H1 (cell line): ENCODE data around the gene GSDME. TPM values are rescaled to one million over a fixed set of nuclear protein-coding genes. Genes with fewer than 3 reads are reported as not detected.
A peak's percentile ranks its signal among the peaks of the same experiment; 100 is the strongest.

Experiments used
- CTCF ChIA-PET: fragments of 300-600 bp; sonication (Branson Sonifier 250); formaldehyde crosslinking; loops from one replicate; lab custom pipeline; 2021; ENCODE audit not compliant: partially characterized antibody; lab: Charles Lee
- POLR2A ChIA-PET: fragments of 300-600 bp; sonication (Branson Sonifier 250); formaldehyde crosslinking; loops from one replicate; lab custom pipeline; 2021; ENCODE audit warnings: inconsistent platforms; ENCODE audit not compliant: partially characterized antibody; lab: Charles Lee
- DNase-seq, 2 experiments: peaks; one replicate each; pipeline versions ENCODE4 v3.0.0 to v3.0.0-alpha.2; 2010 to 2022; ENCODE audit warnings: low spot score in 2 of 2, low read depth in 1 of 2, mixed read lengths in 1 of 2
- FAIRE-seq: peaks from 2 replicates; lab custom pipeline; 2011; peaks lifted over from hg19 to GRCh38; lab: Jason Lieb, UNC
- H2AFZ ChIP-seq: 2 replicates; pipeline ENCODE4 v1.8.1; 2012; ENCODE audit warnings: low read length, inconsistent platforms
- H2AK5ac ChIP-seq: 2 replicates; pipeline ENCODE4 v1.6.1; 2013; ENCODE audit warnings: low read depth, low read length
- H2BK120ac ChIP-seq: replicated peaks from 2 replicates; pipeline ENCODE3; 2013; ENCODE audit warnings: low read depth, low read length, inconsistent platforms
- H2BK12ac ChIP-seq: 2 replicates; pipeline ENCODE4 v1.6.1; 2013; ENCODE audit warnings: low read depth, low read length
- H2BK15ac ChIP-seq: 2 replicates; pipeline ENCODE4 v1.6.1; 2013; ENCODE audit warnings: low read length
- H2BK20ac ChIP-seq: 2 replicates; pipeline ENCODE4 v1.6.1; 2013; ENCODE audit warnings: low read length
- H2BK5ac ChIP-seq: 2 replicates; pipeline ENCODE4 v1.6.1; 2013; ENCODE audit warnings: low read depth, low read length
- H3K14ac ChIP-seq: 2 replicates; pipeline ENCODE4 v1.6.1; 2013; ENCODE audit warnings: inconsistent platforms; ENCODE audit not compliant: insufficient read length
- H3K18ac ChIP-seq: 2 replicates; pipeline ENCODE4 v1.6.1; 2013; ENCODE audit warnings: low read length; ENCODE audit errors: extremely low read depth
- H3K23ac ChIP-seq: 2 replicates; pipeline ENCODE4 v1.6.1; 2013; ENCODE audit warnings: inconsistent platforms; ENCODE audit not compliant: insufficient read length
- H3K23me2 ChIP-seq: 2 replicates; pipeline ENCODE4 v1.6.1; 2013; ENCODE audit warnings: low read depth, low read length
- H3K27ac ChIP-seq: 2 replicates; pipeline ENCODE4 v1.6.1; 2011; ENCODE audit warnings: low read depth, low read length, inconsistent platforms
- H3K27me3 ChIP-seq, 4 experiments: replicated peaks in 1 of 4; 1 replicate in 1 of 4; 2 replicates in 3 of 4; pipeline versions ENCODE4 v1.6.1 to v1.8.1; 2011 to 2013; ENCODE audit warnings: low read length in 3 of 4, mild to moderate bottlenecking in 3 of 4, inconsistent platforms in 2 of 4, mixed read lengths in 2 of 4, moderate library complexity in 1 of 4; ENCODE audit not compliant: control insufficient read depth in 3 of 4, insufficient read depth in 3 of 4; ENCODE audit errors: extremely low read depth in 1 of 4
- H3K36me3 ChIP-seq, 4 experiments: 2 replicates each; pipeline versions ENCODE4 v1.6.1 to v1.8.1; 2011 to 2013; ENCODE audit warnings: mild to moderate bottlenecking in 4 of 4, low read length in 3 of 4, moderate library complexity in 2 of 4, control low read depth in 1 of 4, inconsistent platforms in 1 of 4; ENCODE audit not compliant: insufficient read depth in 4 of 4, control insufficient read depth in 2 of 4
- H3K4ac ChIP-seq: replicated peaks from 2 replicates; pipeline ENCODE3; 2013; ENCODE audit warnings: low read length, low read depth, mixed read lengths, inconsistent platforms; ENCODE audit not compliant: insufficient read length
- H3K4me1 ChIP-seq, 4 experiments: replicated peaks in 1 of 4; 1 replicate in 1 of 4; 2 replicates in 3 of 4; pipeline versions ENCODE4 v1.6.1 to v1.8.1; 2011 to 2013; ENCODE audit warnings: low read length in 3 of 4, inconsistent platforms in 2 of 4, mixed read lengths in 1 of 4; ENCODE audit not compliant: insufficient read depth in 4 of 4, control insufficient read depth in 3 of 4
- H3K4me2 ChIP-seq, 2 experiments: 2 replicates each; pipeline versions ENCODE4 v1.6.1 to v1.8.1; 2011 to 2013; ENCODE audit warnings: low read depth in 2 of 2, low read length in 2 of 2, control low read depth in 1 of 2, inconsistent platforms in 1 of 2, mild to moderate bottlenecking in 1 of 2; ENCODE audit not compliant: insufficient read depth in 1 of 2
- H3K4me3 ChIP-seq, 4 experiments: fragments of 200-600, 300-600 bp in 1 of 4; sonication (generic), shearing (Covaris generic), sonication (Bioruptor Twin) in 1 of 4; 2 replicates each; pipeline versions ENCODE4 v1.5.1 to v1.8.1; 2011 to 2016; ENCODE audit warnings: low read length in 4 of 4, low read depth in 3 of 4, control low read depth in 2 of 4, inconsistent platforms in 2 of 4, mild to moderate bottlenecking in 2 of 4, mixed read lengths in 1 of 4, moderate library complexity in 1 of 4; ENCODE audit not compliant: insufficient read depth in 2 of 4; ENCODE audit errors: extremely low read depth in 1 of 4
- H3K56ac ChIP-seq: replicated peaks from 2 replicates; pipeline ENCODE3; 2013; ENCODE audit warnings: low read depth, mild to moderate bottlenecking, mixed read lengths, low read length, inconsistent platforms; ENCODE audit not compliant: insufficient read length
- H3K79me1 ChIP-seq: 2 replicates; pipeline ENCODE4 v1.6.1; 2013; ENCODE audit warnings: low read depth, low read length, control low read depth
- H3K79me2 ChIP-seq, 2 experiments: 2 replicates each; pipeline versions ENCODE4 v1.6.1 to v1.8.1; 2012 to 2013; ENCODE audit warnings: low read length in 2 of 2, mild to moderate bottlenecking in 2 of 2, inconsistent platforms in 1 of 2; ENCODE audit not compliant: insufficient read depth in 2 of 2, control insufficient read depth in 1 of 2
- H3K9ac ChIP-seq, 4 experiments: replicated peaks in 1 of 4; 1 replicate in 1 of 4; 2 replicates in 3 of 4; pipeline versions ENCODE4 v1.6.1 to v1.8.1; 2011 to 2013; ENCODE audit warnings: low read depth in 3 of 4, low read length in 3 of 4, control low read depth in 2 of 4, mild to moderate bottlenecking in 2 of 4, moderate library complexity in 2 of 4, inconsistent platforms in 1 of 4; ENCODE audit errors: extremely low read depth in 1 of 4
- H3K9me3 ChIP-seq, 2 experiments: 2 replicates each; pipeline versions ENCODE4 v1.6.1 to v1.8.1; 2012 to 2013; ENCODE audit warnings: mild to moderate bottlenecking in 2 of 2, moderate library complexity in 2 of 2, control low read depth in 1 of 2, inconsistent platforms in 1 of 2, low read depth in 1 of 2, low read length in 1 of 2, mixed read lengths in 1 of 2; ENCODE audit not compliant: insufficient read depth in 2 of 2
- H4K20me1 ChIP-seq, 2 experiments: replicated peaks in 1 of 2; 2 replicates each; pipeline versions ENCODE3 to v1.8.1; 2011 to 2013; ENCODE audit warnings: inconsistent platforms in 2 of 2, low read length in 2 of 2, mild to moderate bottlenecking in 1 of 2; ENCODE audit not compliant: insufficient read depth in 2 of 2, control insufficient read depth in 1 of 2
- H4K5ac ChIP-seq: 2 replicates; pipeline ENCODE4 v1.6.1; 2013; ENCODE audit warnings: low read length, low read depth, mixed read lengths, inconsistent platforms; ENCODE audit not compliant: insufficient read length
- H4K8ac ChIP-seq: 2 replicates; pipeline ENCODE4 v1.8.0; 2013; ENCODE audit warnings: mild to moderate bottlenecking, moderate library complexity, low read length, inconsistent platforms; ENCODE audit not compliant: insufficient read depth; ENCODE audit errors: extremely low read depth
- H4K91ac ChIP-seq: replicated peaks from 2 replicates; pipeline ENCODE3; 2013; ENCODE audit warnings: low read length, mixed read lengths, inconsistent platforms; ENCODE audit not compliant: insufficient read length
- ATF3 ChIP-seq: IDR thresholded peaks from 2 replicates; pipeline ENCODE4 v1.6.1; 2011; ENCODE audit warnings: low read depth, mild to moderate bottlenecking, low read length; ENCODE audit not compliant: insufficient read depth
- CEBPB ChIP-seq: IDR thresholded peaks from 2 replicates; pipeline ENCODE4 v1.6.1; 2012; ENCODE audit warnings: low read depth, low read length
- E2F6 ChIP-seq: IDR thresholded peaks from 2 replicates; pipeline ENCODE4 v1.6.1; 2012; ENCODE audit warnings: inconsistent platforms
- GABPA ChIP-seq: IDR thresholded peaks from 2 replicates; pipeline ENCODE4 v1.6.1; 2011; ENCODE audit warnings: mild to moderate bottlenecking, low read length, moderate library complexity, borderline replicate concordance; ENCODE audit not compliant: insufficient read depth
- PHF8 ChIP-seq: fragments of 200-600 bp; sonication (generic); conservative IDR thresholded peaks from 2 replicates; pipeline ENCODE4 v1.7.1; 2012; ENCODE audit warnings: low read depth, mild to moderate bottlenecking, inconsistent platforms, low read length, moderate library complexity
- POLR2A ChIP-seq, 2 experiments: IDR thresholded peaks; 1 replicate in 1 of 2; 2 replicates in 1 of 2; pipeline ENCODE4 v1.6.1; 2011; ENCODE audit warnings: low read depth in 2 of 2, low read length in 2 of 2, mild to moderate bottlenecking in 2 of 2; ENCODE audit errors: control extremely low read depth in 1 of 2
- RAD21 ChIP-seq, 2 experiments: IDR thresholded peaks in 1 of 2; conservative IDR thresholded peaks in 1 of 2; 2 replicates each; pipeline ENCODE4 v1.6.1; 2011; ENCODE audit warnings: low read depth in 2 of 2, low read length in 2 of 2, improper control_type of control experiment in 1 of 2, inconsistent platforms in 1 of 2, mild to moderate bottlenecking in 1 of 2, moderate library complexity in 1 of 2
- RXRA ChIP-seq: IDR thresholded peaks from 2 replicates; pipeline ENCODE4 v1.6.1; 2011; ENCODE audit warnings: low read depth, mild to moderate bottlenecking, low read length, moderate library complexity; ENCODE audit not compliant: insufficient read depth
- SIRT6 ChIP-seq: IDR thresholded peaks from one replicate; pipeline ENCODE4 v1.7.1; 2012; ENCODE audit warnings: low read length, inconsistent platforms
- SP4 ChIP-seq: IDR thresholded peaks from 2 replicates; pipeline ENCODE4 v1.6.1; 2012; ENCODE audit warnings: low read length, inconsistent platforms
- SRF ChIP-seq: IDR thresholded peaks from 2 replicates; pipeline ENCODE4 v1.6.1; 2011; ENCODE audit warnings: mild to moderate bottlenecking, low read depth, low read length, moderate library complexity
- SUZ12 ChIP-seq: fragments of 200-600 bp; sonication (generic); IDR thresholded peaks from 2 replicates; pipeline ENCODE4 v1.6.1; 2012; ENCODE audit warnings: mild to moderate bottlenecking, inconsistent platforms, low read length, moderate library complexity, mixed read lengths
- WGBS, 2 experiments: shearing (Covaris generic) in 1 of 2; methylation state at CpG; one replicate each; pipeline versions ENCODE4 v1.1.6 to v1.1.7; 2013 to 2015; ENCODE audit warnings: low lambda C conversion rate in 2 of 2, mixed read lengths in 2 of 2, inconsistent platforms in 1 of 2, low coverage in 1 of 2, missing lambda C conversion rate in 1 of 2; ENCODE audit not compliant: insufficient replicate concordance in 2 of 2, insufficient coverage in 1 of 2, insufficient read length in 1 of 2; ENCODE audit errors: extremely low coverage in 1 of 2, missing lambda C conversion rate in 1 of 2; 5-methylcytosine and 5-hydroxymethylcytosine counted together
- polyA plus RNA-seq, 7 experiments: library from polyadenylated mRNA; depleted of rRNA in 3 of 7; stranded (reverse) in 5 of 7; unstranded in 2 of 7; fragments of >200 nt in 5 of 7; fragments of 200-250 nt in 2 of 7; gene quantifications; 1 replicate in 5 of 7; 2 replicates in 1 of 7; 4 replicates in 1 of 7; pipeline versions ENCODE4 v1.2.1 to v1.2.3, GENCODE V29; 2011 to 2013; ENCODE audit warnings: missing spikeins in 2 of 7, mixed read lengths in 2 of 7
- total RNA-seq: library from RNA; stranded (reverse); fragmentation: NEBNext Ultra II Directional; extraction: Animal tissue kit (Norgen Biotek cat#: 25700); gene quantifications from 2 replicates; pipeline ENCODE4 v1.2.1, GENCODE V29; 2021

The GSDME gene
- total and polyA plus RNA-seq, 2 of the 8 experiments (the other 6 are each of a cell fraction or from before 2014, with no cell fraction given), result 5.4 to 7.6 TPM

- Histone ChIP-seq H3K27ac (no peak overlapping the region), H3K4me2 (no peak overlapping the region), H2AFZ (no peak overlapping the region), H2AK5ac (no peak overlapping the region), H2BK5ac (no peak overlapping the region), H3K79me2 (no peaks in the 10 kb centered on the region), H3K27me3 (no peaks in the 10 kb centered on the region), H3K9me3 (no peaks in the 10 kb centered on the region), H3K14ac (no peak overlapping the region), H3K36me3 (no peaks in the 10 kb centered on the region), H3K56ac (no peak overlapping the region), H4K20me1 (no peaks in the 10 kb centered on the region), H3K23ac (no peak overlapping the region), H4K91ac (no peak overlapping the region), H3K4me3 (no peak overlapping the region), H3K18ac (no peak overlapping the region), H4K5ac (no peak overlapping the region), H2BK20ac (no peak overlapping the region), H4K8ac (no peak overlapping the region; the same call in 1 of the 2 replicates), H2BK120ac (no peak overlapping the region), H3K9ac (no peak overlapping the region), H3K79me1 (no peaks in the 10 kb centered on the region), H3K4me1 (peaks cover 0 to 2% (median under 1%) of the 10 kb centered on the region in 4 experiments; a peak in 5 of 7 replicates), H2BK12ac (no peak overlapping the region), H2BK15ac (no peak overlapping the region), H3K23me2 (no peaks in the 10 kb centered on the region), H3K4ac (no peak overlapping the region)
- peak in 1 of 2 experiments; percentile 29 for DNase-seq
- TF ChIP-seq SRF (no peak), ATF3 (no peak), RXRA (no peak), PHF8 (no peak), SIRT6 (no peak), CEBPB (no peak), SP4 (no peak), GABPA (no peak), RAD21 (IDR thresholded peaks at IDR 0.05 in 1 of 2, conservative IDR thresholded peaks at IDR 0.05 in 1 of 2; ENCODE audit: low read depth in 2 of 2, low read length in 2 of 2) (no peak), POLR2A (IDR thresholded peaks at IDR 0.05; ENCODE audit: control extremely low read depth in 1 of 2, low read depth in 2 of 2, low read length in 2 of 2) (no peak), SUZ12 (no peak), E2F6 (no peak)
- WGBS, 2 experiments, result 95% methylated on average over 14 of the region's 14 CpGs; no CpG with 5 or more reads in 1 of the 2 experiments
- no peak for FAIRE-seq
- ChIA-PET POLR2A (no interaction called here), CTCF (interaction anchor here (1.2 to 6.0 kb wide), 7 partner anchors 8 to 524 kb away, joined by 3 to 69 read pairs (median 3); no protein-coding TSS in a partner anchor)
Observed at GRCh38 chr7:24717247-24717622, 40.0 kb downstream of the GSDME start.
